ENCODE results near the gene COL17A1.

The COL17A1 gene

DNA sequence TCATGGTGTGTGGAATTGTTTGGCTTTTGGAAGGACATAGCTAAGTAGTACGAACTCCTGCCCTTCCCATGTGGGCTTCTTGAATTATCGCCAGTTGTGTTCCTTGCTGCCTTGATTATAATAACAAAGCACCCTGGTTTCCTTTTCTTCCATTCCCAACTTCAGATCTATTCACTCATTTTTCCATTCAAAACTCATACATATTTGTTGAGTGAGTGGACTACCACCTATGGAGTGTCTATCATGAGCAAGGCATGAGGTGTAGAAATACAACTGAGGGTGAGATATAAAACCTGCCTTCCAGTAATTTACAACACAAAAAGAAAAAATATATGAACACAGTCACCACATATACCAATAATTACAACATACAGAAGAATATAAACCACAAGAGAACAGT lies 4.9 kb upstream of the COL17A1 start:
- TF ChIP-seq POLR2AphosphoS5 (IDR thresholded peaks at IDR 0.05; ENCODE audit: low read depth, low read length), result no peak
- TF ChIP-seq TAF1 (IDR thresholded peaks at IDR 0.05; ENCODE audit: borderline replicate concordance, insufficient read depth, low read length), result no peak
- TF ChIP-seq FOXP2 (optimal IDR thresholded peaks at IDR 0.05; ENCODE audit: borderline replicate concordance, extremely low read depth, extremely low read length, insufficient read depth), result no peak
- TF ChIP-seq, protein P1, sequence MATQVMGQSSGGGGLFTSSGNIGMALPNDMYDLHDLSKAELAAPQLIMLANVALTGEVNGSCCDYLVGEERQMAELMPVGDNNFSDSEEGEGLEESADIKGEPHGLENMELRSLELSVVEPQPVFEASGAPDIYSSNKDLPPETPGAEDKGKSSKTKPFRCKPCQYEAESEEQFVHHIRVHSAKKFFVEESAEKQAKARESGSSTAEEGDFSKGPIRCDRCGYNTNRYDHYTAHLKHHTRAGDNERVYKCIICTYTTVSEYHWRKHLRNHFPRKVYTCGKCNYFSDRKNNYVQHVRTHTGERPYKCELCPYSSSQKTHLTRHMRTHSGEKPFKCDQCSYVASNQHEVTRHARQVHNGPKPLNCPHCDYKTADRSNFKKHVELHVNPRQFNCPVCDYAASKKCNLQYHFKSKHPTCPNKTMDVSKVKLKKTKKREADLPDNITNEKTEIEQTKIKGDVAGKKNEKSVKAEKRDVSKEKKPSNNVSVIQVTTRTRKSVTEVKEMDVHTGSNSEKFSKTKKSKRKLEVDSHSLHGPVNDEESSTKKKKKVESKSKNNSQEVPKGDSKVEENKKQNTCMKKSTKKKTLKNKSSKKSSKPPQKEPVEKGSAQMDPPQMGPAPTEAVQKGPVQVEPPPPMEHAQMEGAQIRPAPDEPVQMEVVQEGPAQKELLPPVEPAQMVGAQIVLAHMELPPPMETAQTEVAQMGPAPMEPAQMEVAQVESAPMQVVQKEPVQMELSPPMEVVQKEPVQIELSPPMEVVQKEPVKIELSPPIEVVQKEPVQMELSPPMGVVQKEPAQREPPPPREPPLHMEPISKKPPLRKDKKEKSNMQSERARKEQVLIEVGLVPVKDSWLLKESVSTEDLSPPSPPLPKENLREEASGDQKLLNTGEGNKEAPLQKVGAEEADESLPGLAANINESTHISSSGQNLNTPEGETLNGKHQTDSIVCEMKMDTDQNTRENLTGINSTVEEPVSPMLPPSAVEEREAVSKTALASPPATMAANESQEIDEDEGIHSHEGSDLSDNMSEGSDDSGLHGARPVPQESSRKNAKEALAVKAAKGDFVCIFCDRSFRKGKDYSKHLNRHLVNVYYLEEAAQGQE (IDR thresholded peaks at IDR 0.05; ENCODE audit: insufficient read depth in 1 of 2, low read depth in 2 of 2, low read length in 2 of 2), result no peak
- no peak for TF ChIP-seq SIN3A (IDR thresholded peaks at IDR 0.05; ENCODE audit: borderline replicate concordance, insufficient read depth, low read length)

DNA sequence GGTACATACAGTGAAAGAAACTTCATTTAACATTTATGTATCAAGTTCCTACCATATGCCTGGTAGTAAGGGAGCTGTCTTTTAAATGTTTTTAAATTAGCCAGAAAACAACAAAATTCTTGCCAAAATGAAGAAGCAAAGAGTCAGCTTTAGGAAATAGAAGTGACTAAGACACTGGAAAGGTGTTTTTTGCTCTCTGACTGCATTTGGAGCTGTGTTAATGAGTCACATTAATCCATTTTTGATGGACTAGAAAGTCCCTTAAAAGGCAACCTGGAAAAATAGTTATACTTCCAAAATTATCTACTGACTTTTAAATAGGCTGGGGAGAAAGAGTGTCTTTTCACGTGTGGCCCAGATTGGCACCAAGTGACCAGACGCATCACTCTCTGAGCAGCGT lies 3.9 kb upstream of the COL17A1 start:
- TF ChIP-seq POLR2AphosphoS5 (IDR thresholded peaks at IDR 0.05; ENCODE audit: low read depth, low read length), result no peak
- no peak for TF ChIP-seq SIN3A (IDR thresholded peaks at IDR 0.05; ENCODE audit: borderline replicate concordance, insufficient read depth, low read length)
- TF ChIP-seq TAF1 (IDR thresholded peaks at IDR 0.05; ENCODE audit: borderline replicate concordance, insufficient read depth, low read length), result no peak
- no peak for TF ChIP-seq FOXP2 (optimal IDR thresholded peaks at IDR 0.05; ENCODE audit: borderline replicate concordance, extremely low read depth, extremely low read length, insufficient read depth)
- TF ChIP-seq, protein P1 (IDR thresholded peaks at IDR 0.05; ENCODE audit: insufficient read depth in 1 of 2, low read depth in 2 of 2, low read length in 2 of 2), result no peak

DNA sequence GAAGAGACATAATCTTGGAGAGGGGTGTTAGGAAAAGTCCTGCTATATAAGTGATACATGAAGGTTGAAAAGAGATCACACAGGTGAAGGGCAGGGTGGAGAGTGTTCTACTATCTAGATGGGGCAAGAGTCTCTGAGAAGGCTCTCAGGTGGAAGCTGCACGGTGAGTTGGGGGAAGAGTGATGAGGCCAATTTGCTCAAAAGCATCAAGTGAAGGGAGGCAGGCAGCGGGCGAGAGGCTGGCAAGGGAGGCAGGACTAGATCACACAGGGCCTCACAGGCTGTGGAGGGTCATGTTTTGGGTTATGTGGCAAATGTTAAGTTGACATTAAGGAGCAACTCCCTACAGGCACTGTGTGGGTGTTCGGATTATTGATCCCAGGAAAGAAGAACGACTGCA lies 2.6 kb upstream of the COL17A1 start:
- TF ChIP-seq, protein P1 (IDR thresholded peaks at IDR 0.05; ENCODE audit: insufficient read depth in 1 of 2, low read depth in 2 of 2, low read length in 2 of 2), result no peak
- TF ChIP-seq POLR2AphosphoS5 (IDR thresholded peaks at IDR 0.05; ENCODE audit: low read depth, low read length) (no peak), TAF1 (IDR thresholded peaks at IDR 0.05; ENCODE audit: borderline replicate concordance, insufficient read depth, low read length) (no peak), SIN3A (IDR thresholded peaks at IDR 0.05; ENCODE audit: borderline replicate concordance, insufficient read depth, low read length) (no peak), FOXP2 (optimal IDR thresholded peaks at IDR 0.05; ENCODE audit: borderline replicate concordance, extremely low read depth, extremely low read length, insufficient read depth) (no peak)

DNA sequence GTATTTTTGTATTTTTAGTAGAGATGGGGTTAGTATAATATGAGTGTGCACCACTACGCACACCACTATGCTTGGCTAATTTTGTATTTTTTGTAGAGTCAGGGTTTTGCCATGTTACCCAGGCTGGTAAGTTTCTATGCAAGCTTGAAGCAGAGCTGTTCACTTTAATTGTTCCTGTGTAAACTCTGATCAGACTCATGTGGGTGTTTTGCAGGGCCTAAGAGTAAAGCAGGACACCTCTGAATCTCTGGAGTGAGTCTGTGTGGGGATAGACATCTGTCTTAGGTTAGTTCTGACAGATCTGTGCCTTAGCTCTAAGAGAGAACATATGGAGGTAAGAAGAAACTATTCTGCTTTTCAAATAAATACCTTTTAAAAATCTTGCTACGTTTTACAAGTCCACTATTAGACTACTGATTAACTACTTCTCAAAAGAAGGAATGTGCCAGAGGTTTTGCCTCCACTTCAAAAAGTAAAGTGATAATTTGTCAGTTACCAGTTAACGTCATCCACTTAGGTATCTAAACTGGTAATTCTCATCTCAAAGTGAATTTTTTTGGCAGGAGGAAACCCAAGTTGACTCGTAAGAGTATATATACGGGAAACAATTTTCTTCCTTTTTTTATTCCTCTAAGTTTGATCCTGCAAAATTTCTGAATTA lies 1.1 kb downstream of the COL17A1 start:
- TF ChIP-seq POLR2AphosphoS5 (IDR thresholded peaks at IDR 0.05; ENCODE audit: low read depth, low read length), result no peak
- TF ChIP-seq, protein P1 (IDR thresholded peaks at IDR 0.05; ENCODE audit: insufficient read depth in 1 of 2, low read depth in 2 of 2, low read length in 2 of 2), result no peak
- no peak for TF ChIP-seq TAF1 (IDR thresholded peaks at IDR 0.05; ENCODE audit: borderline replicate concordance, insufficient read depth, low read length)
- no peak for TF ChIP-seq FOXP2 (optimal IDR thresholded peaks at IDR 0.05; ENCODE audit: borderline replicate concordance, extremely low read depth, extremely low read length, insufficient read depth)
- no peak for TF ChIP-seq SIN3A (IDR thresholded peaks at IDR 0.05; ENCODE audit: borderline replicate concordance, insufficient read depth, low read length)

Measured in PFSK-1 (cell line).